HCT116 (cell line): Measurements from ENCODE around the gene SLC40A1.

Source experiments
- ATF3 ChIP-seq: IDR thresholded peaks from 2 replicates; pipeline ENCODE4 v1.6.1; 2012
- CTCF ChIP-seq, 3 experiments: fragments of 200-600 bp in 1 of 3; sonication (generic) in 1 of 3; IDR thresholded peaks in 2 of 3; conservative IDR thresholded peaks in 1 of 3; 2 replicates each; pipeline ENCODE4 v1.5.1; 2012 to 2017; ENCODE audit warnings: low read depth in 2 of 3, low read length in 2 of 3, antibody characterized with exemption in 1 of 3, borderline replicate concordance in 1 of 3, control low read depth in 1 of 3, mild to moderate bottlenecking in 1 of 3, mixed read lengths in 1 of 3, mixed run types in 1 of 3, moderate library complexity in 1 of 3; ENCODE audit not compliant: insufficient read depth in 1 of 3
- EZH2 ChIP-seq: fragments of 200-600 bp; sonication (generic); IDR thresholded peaks from 2 replicates; pipeline ENCODE4 v1.6.1; 2017; ENCODE audit warnings: antibody characterized with exemption, mixed run types
- EZH2phosphoT487 ChIP-seq: fragments of 200-600 bp; IDR thresholded peaks from 2 replicates; pipeline ENCODE4 v1.6.1; 2018; ENCODE audit warnings: antibody characterized with exemption, borderline replicate concordance
- JUND ChIP-seq: IDR thresholded peaks from 2 replicates; pipeline ENCODE4 v1.6.1; 2012
- RAD21 ChIP-seq: IDR thresholded peaks from 2 replicates; pipeline ENCODE4 v1.6.1; 2012; ENCODE audit warnings: low read depth, mild to moderate bottlenecking
- YY1 ChIP-seq: IDR thresholded peaks from 2 replicates; pipeline ENCODE4 v1.6.1; 2011; ENCODE audit warnings: low read length, low read depth, moderate library complexity, mild to moderate bottlenecking; ENCODE audit not compliant: insufficient replicate concordance; ENCODE audit errors: extremely low read depth
- ZFX ChIP-seq: fragments of 450-650 bp; IDR thresholded peaks from 2 replicates; pipeline ENCODE4 v1.6.1; 2017

GRCh38 chr2:189608170-189608569, 27.6 kb upstream of the SLC40A1 start:
- TF ChIP-seq RAD21, result no peak
- no peak for TF ChIP-seq CTCF (IDR thresholded peaks at IDR 0.05 in 2 of 3, conservative IDR thresholded peaks at IDR 0.05 in 1 of 3; ENCODE audit: borderline replicate concordance in 1 of 3, insufficient read depth in 1 of 3, low read depth in 2 of 3, low read length in 2 of 3)
- no peak for TF ChIP-seq EZH2
- TF ChIP-seq EZH2phosphoT487, result no peak
- TF ChIP-seq JUND, result no peak
- no peak for TF ChIP-seq ATF3
- no peak for TF ChIP-seq ZFX
- TF ChIP-seq YY1, result no peak
